BLaER1 treated with 17β-estradiol and CSF1 and Interleukin-3, amounts not matched to agents 10 nM and 100 nM (cell line): Measurements from ENCODE around the gene SETD5.
"Not testable (repeated sequence)": the region's sequence is repeated elsewhere in the genome, so short reads cannot be mapped to it uniquely, and the experiment has no call there.

Experiments used
- H3K27ac ChIP-seq, 11 experiments: shearing (Covaris generic); formaldehyde crosslinking; 2 replicates each; pipeline ENCODE4 v1.8.1; 2022
- H3K27me3 ChIP-seq, 11 experiments: shearing (Covaris generic); formaldehyde crosslinking; 2 replicates each; pipeline ENCODE4 v1.8.1; 2022
- H3K36me3 ChIP-seq, 11 experiments: shearing (Covaris generic); formaldehyde crosslinking; 2 replicates each; pipeline ENCODE4 v1.8.1; 2022
- H3K4me1 ChIP-seq, 10 experiments: shearing (Covaris generic); formaldehyde crosslinking; 2 replicates each; pipeline ENCODE4 v1.8.1; 2022
- H3K4me2 ChIP-seq, 11 experiments: shearing (Covaris generic); formaldehyde crosslinking; 2 replicates each; pipeline ENCODE4 v1.8.1; 2022
- H3K4me3 ChIP-seq, 10 experiments: shearing (Covaris generic); formaldehyde crosslinking; 2 replicates each; pipeline ENCODE4 v1.8.1; 2022
- H3K9ac ChIP-seq, 11 experiments: shearing (Covaris generic); formaldehyde crosslinking; 2 replicates each; pipeline ENCODE4 v1.8.1; 2022
- H3K9me3 ChIP-seq, 11 experiments: shearing (Covaris generic); formaldehyde crosslinking; replicated peaks in 1 of 11; 2 replicates each; pipeline ENCODE4 v1.8.1; 2022
- H4K20me1 ChIP-seq, 11 experiments: shearing (Covaris generic); formaldehyde crosslinking; 2 replicates each; pipeline ENCODE4 v1.8.1; 2022
- Cebpa-rat ChIP-seq, 11 experiments: shearing (Covaris generic); IDR thresholded peaks; 2 replicates each; pipeline ENCODE4 v1.8.1; 2022

The SETD5 gene

DNA sequence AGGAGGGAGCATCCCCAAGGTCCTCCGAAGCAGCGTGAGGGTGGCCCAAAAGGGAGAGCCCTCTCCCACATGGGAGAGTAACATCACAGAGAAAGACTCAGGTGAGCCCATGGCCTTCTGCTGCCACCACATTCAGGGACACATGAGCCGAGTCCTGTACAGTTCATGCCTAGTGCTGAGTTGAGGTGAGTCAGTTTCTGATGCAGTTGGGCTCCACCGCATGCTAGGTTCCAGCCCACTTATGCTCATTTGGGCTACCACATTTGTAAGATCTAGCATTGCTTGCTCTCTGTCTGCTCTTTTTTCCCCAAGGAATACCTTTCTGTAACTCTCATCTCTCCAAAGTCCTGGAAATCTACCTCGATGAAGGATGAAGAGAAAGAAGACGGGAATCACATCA lies 77.1 kb downstream of the SETD5 start:
- no peaks in the 10 kb centered on the region for H3K9me3 ChIP-seq
- H3K27ac ChIP-seq = no peak overlapping the region
- peaks cover 98 to 100% (median 98%) of the 10 kb centered on the region in 11 experiments for H3K36me3 ChIP-seq
- H3K9ac ChIP-seq = no peak overlapping the region
- TF ChIP-seq Cebpa-rat (IDR thresholded peaks at IDR 0.05) = no peak
- H3K4me1 ChIP-seq = no peaks in the 10 kb centered on the region
- peaks cover 12 to 87% (median 51%) of the 10 kb centered on the region in 11 experiments; a peak in 20 of 22 replicates for H4K20me1 ChIP-seq
- no peaks in the 10 kb centered on the region for H3K27me3 ChIP-seq
- no peak overlapping the region for H3K4me2 ChIP-seq
- no peak overlapping the region for H3K4me3 ChIP-seq

DNA sequence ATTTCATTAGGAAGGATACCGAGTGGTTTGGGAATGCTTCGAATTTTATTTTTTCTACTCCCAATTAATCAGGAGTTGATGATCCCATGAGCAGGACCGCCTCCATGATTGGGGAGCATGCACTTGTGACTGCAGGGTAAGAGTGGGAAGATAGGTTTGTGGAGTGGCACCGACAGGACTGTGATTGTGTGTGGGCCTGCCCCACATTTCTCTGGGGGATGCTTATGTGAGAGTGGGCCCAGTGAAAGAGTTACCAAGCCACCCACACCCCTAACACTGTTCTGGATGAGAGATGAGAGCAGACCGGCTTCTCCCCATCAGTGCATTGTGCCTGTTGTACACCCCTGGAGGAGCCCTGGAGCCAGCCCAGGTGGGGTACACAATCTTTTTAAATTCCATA lies 79.5 kb downstream of the SETD5 start:
- no peak for TF ChIP-seq Cebpa-rat (IDR thresholded peaks at IDR 0.05)
- H3K4me3 ChIP-seq = no peak overlapping the region

DNA sequence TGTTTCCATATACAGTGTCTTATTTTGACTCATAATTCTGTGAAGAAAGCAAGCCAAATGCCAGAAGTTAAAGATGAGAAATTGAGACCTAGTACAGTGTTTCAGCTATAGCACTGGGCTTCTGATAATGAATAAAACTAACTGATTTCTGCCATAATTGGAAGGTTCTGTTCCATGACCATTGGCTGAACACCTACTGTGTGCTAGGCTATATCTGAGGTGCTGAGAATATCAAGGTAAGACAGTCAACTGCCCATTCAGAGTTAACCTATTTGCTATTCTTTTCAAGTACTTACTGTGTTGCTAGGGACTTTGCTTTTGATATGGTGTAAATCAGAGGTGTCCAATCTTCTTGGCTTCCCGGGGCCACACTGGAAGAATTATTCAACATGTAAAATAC lies 82.8 kb downstream of the SETD5 start:
- no peak overlapping the region for H3K9ac ChIP-seq
- TF ChIP-seq Cebpa-rat (IDR thresholded peaks at IDR 0.05) = no peak
- H3K4me2 ChIP-seq = no peak overlapping the region
- H3K36me3 ChIP-seq = peaks cover 83 to 100% (median 93%) of the 10 kb centered on the region in 11 experiments
- H3K4me3 ChIP-seq = no peak overlapping the region
- H3K4me1 ChIP-seq = no peaks in the 10 kb centered on the region
- H4K20me1 ChIP-seq = peaks cover 0 to 40% (median 17%) of the 10 kb centered on the region in 11 experiments; a peak in 14 of 22 replicates
- H3K9me3 ChIP-seq = no peaks in the 10 kb centered on the region
- no peaks in the 10 kb centered on the region for H3K27me3 ChIP-seq
- no peak overlapping the region for H3K27ac ChIP-seq

More for the DNA sequence above, 79.5 kb downstream of the SETD5 start:
- no peak overlapping the region for H3K9ac ChIP-seq
- peaks cover 97 to 100% (median 98%) of the 10 kb centered on the region in 11 experiments for H3K36me3 ChIP-seq
- no peaks in the 10 kb centered on the region for H3K27me3 ChIP-seq
- H4K20me1 ChIP-seq = peaks cover 7 to 68% (median 30%) of the 10 kb centered on the region in 11 experiments; a peak in 18 of 22 replicates
- H3K4me1 ChIP-seq = no peaks in the 10 kb centered on the region
- H3K27ac ChIP-seq = no peak overlapping the region
- H3K4me2 ChIP-seq = no peak overlapping the region
- no peaks in the 10 kb centered on the region for H3K9me3 ChIP-seq

DNA sequence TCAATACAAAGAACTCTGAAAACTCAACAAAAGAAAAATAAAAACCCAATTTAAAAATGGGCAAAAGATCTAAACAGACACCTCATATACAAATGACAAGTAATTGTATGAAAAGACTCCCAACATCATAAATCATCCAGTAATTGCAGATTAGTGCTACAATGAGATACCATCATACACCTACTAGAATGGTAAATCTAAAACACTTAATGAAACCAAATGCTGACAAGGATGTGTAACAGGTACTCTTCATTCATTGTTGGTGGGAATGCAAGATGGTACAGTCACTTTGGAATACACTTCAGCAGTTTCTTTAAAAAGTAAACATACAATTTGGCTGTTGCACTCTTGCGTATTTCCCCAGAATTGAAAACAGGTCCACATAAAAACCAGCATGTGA lies 87.8 kb downstream of the SETD5 start:
- Histone ChIP-seq H3K4me3 (no peak overlapping the region), H3K4me2 (no peak overlapping the region), H4K20me1 (peaks cover 0 to 3% (median 0%) of the 10 kb centered on the region in 11 experiments; a peak in 1 of 22 replicates), H3K9ac (no peak overlapping the region), H3K36me3 (peaks cover 43 to 75% (median 66%) of the 10 kb centered on the region in 11 experiments), H3K4me1 (no peaks in the 10 kb centered on the region), H3K27ac (no peak overlapping the region), H3K9me3 (peaks cover 0 to 16% (median 11%) of the 10 kb centered on the region in 11 experiments; a peak in 14 of 22 replicates), H3K27me3 (no peaks in the 10 kb centered on the region)
- no peak for TF ChIP-seq Cebpa-rat (IDR thresholded peaks at IDR 0.05)

DNA sequence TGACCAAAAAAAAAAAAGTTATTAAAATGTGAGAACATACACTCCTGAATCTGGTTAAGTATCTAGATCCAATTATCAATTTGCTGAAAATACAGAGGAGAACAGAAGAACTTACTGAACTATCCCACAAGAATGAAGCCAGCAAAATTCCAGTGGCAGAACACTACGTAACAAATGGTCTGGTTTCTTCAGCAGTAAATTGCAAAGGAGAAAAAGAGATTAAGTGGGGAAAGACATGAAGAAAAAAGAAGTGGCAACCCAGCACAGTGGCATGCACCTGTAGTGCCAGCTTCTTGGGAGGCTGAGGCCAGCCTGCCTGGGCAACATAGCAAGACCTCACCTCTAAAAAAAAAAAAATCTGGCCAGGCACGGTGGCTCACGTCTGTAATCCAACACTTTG lies 94.1 kb downstream of the SETD5 start:
- TF ChIP-seq Cebpa-rat (IDR thresholded peaks at IDR 0.05) = no peak
- H4K20me1 ChIP-seq = no peaks in the 10 kb centered on the region
- H3K4me3 ChIP-seq = no peak overlapping the region
- H3K36me3 ChIP-seq = peaks cover 0 to 16% (median 10%) of the 10 kb centered on the region in 11 experiments; a peak in 15 of 22 replicates
- no peak overlapping the region for H3K9ac ChIP-seq
- no peak overlapping the region for H3K27ac ChIP-seq
- no peaks in the 10 kb centered on the region for H3K27me3 ChIP-seq
- H3K4me2 ChIP-seq = no peak overlapping the region
- no peaks in the 10 kb centered on the region for H3K4me1 ChIP-seq
- H3K9me3 ChIP-seq = peaks cover 0 to 16% (median 11%) of the 10 kb centered on the region in 11 experiments; a peak in 14 of 22 replicates

DNA sequence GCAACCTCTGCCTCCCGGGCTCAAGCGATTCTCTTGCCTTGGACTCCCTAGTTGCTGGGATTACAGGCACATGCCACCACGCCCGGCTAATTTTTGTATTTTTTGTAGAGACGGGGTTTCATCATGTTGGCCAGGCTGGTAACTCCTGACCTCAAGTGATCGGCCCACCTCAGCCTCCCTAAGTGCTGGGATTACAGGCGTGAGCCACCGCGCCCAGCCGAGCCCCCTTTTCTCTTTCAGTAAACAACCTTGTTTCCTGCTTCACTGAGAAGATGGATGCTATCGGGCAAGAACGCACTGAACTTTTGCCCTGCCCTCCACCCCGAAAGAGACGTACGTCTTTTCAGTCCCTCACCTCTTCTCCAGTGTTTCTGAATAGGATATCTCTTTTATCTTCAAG lies 96.6 kb downstream of the SETD5 start:
- H3K36me3 ChIP-seq, H3K9me3 ChIP-seq, H3K4me2 ChIP-seq, H3K4me3 ChIP-seq, H3K27me3 ChIP-seq, H3K27ac ChIP-seq, H3K4me1 ChIP-seq, H3K9ac ChIP-seq, H4K20me1 ChIP-seq: not testable (repeated sequence)

DNA sequence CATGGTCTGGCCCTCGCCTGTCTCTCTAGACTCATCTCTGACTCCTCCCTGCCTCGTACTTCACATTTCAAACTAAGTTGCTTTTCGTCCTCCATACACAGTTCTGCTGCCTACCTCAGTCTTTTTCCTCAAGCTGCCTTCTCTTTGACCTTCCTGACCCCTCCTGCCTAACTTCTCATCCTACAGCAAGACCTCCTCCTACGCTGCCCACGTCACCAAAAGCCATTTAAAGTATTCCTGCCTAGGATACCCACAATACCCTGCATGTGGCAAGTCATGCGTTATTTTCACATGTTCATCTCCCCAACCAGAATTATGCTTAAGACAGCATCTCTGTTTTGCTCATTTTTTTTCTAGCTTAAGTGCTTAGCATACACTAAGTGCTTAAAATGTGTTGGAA lies 99.5 kb downstream of the SETD5 start:
- H3K4me1 ChIP-seq = peaks cover 0 to 9% (median 0%) of the 10 kb centered on the region in 10 experiments; a peak in 5 of 20 replicates
- peaks cover 18 to 37% (median 28%) of the 10 kb centered on the region in 11 experiments for H3K27me3 ChIP-seq
- no peak overlapping the region for H3K9ac ChIP-seq
- H4K20me1 ChIP-seq = peaks cover 0 to 28% (median 0%) of the 10 kb centered on the region in 11 experiments; a peak in 6 of 22 replicates
- no peak overlapping the region for H3K4me2 ChIP-seq
- no peak overlapping the region for H3K27ac ChIP-seq
- TF ChIP-seq Cebpa-rat (IDR thresholded peaks at IDR 0.05) = no peak
- no peaks in the 10 kb centered on the region for H3K36me3 ChIP-seq
- no peak overlapping the region for H3K4me3 ChIP-seq
- H3K9me3 ChIP-seq = no peaks in the 10 kb centered on the region

DNA sequence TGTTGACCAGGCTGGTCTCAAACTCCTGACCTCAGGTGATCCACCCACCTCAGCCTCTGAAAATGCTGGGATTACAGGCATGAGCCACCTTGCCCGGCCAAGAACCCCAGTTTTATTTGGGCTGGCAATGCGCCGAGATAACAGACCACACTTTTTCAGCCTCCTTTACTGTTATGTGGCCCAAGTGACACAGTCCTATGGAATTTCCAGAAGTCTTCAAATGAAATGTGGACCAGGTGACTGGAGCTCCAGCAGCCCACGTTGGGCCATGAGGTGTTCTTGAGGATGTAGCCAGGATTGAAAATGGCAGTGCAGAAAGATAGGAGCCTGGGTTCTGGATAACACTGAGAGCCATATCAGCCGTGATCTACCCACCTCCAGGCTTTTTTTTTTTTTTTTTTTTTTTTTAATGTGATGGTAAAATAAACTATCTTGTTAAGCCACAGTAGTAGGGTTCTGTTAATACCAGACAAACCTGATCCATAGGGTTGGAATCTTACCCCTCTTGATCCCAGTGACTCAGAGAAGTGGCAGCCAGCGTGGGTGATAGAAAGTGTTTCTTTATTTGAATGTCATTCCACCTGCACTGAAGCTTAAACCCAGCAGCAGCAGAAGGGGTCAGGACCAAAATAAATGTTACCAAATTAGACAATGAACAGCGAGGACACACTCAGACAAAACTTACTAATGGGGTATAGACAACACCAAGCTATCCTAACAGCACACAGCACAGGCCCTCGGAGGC lies 100.6 kb downstream of the SETD5 start:
- H3K9me3 ChIP-seq = no peaks in the 10 kb centered on the region
- peaks cover 0 to 9% (median 0%) of the 10 kb centered on the region in 10 experiments; a peak in 5 of 20 replicates for H3K4me1 ChIP-seq
- H3K4me2 ChIP-seq = no peak overlapping the region
- peaks cover 0 to 28% (median 0%) of the 10 kb centered on the region in 11 experiments; a peak in 6 of 22 replicates for H4K20me1 ChIP-seq
- H3K27ac ChIP-seq = no peak overlapping the region
- peaks cover 18 to 38% (median 28%) of the 10 kb centered on the region in 11 experiments for H3K27me3 ChIP-seq
- H3K36me3 ChIP-seq = no peaks in the 10 kb centered on the region
- H3K4me3 ChIP-seq = no peak overlapping the region
- no peak for TF ChIP-seq Cebpa-rat (IDR thresholded peaks at IDR 0.05)
- H3K9ac ChIP-seq = no peak overlapping the region

DNA sequence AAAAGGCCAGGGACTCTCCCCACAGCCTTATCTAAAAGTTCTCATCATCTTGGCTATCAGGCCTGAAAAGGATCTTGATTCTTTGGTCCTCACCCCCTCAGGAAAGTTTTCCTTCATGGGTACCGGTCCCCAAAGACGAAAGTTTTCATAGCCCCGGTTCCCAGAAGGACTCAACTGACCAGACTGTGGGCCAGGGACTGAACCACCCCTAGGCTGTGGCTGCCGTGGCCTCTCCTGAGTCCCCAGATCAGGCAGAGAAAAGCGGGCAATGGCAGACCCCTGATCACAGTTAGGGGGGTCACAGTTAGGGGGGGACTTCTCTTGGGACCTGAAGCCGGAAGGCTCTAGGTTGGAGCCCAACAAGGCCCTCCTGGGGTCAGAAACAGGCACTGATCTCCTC lies 101.4 kb downstream of the SETD5 start:
- no peak overlapping the region for H3K9ac ChIP-seq
- H3K4me1 ChIP-seq = peaks cover 0 to 9% (median 0%) of the 10 kb centered on the region in 10 experiments; a peak in 5 of 20 replicates
- TF ChIP-seq Cebpa-rat (IDR thresholded peaks at IDR 0.05) = no peak
- no peaks in the 10 kb centered on the region for H3K36me3 ChIP-seq
- H3K4me2 ChIP-seq = no peak overlapping the region
- H4K20me1 ChIP-seq = peaks cover 0 to 28% (median 0%) of the 10 kb centered on the region in 11 experiments; a peak in 6 of 22 replicates
- no peak overlapping the region for H3K27ac ChIP-seq
- H3K4me3 ChIP-seq = no peak overlapping the region
- H3K9me3 ChIP-seq = no peaks in the 10 kb centered on the region
- H3K27me3 ChIP-seq = peaks cover 18 to 38% (median 28%) of the 10 kb centered on the region in 11 experiments
